Astrocyte (in vitro differentiated cells and primary cell): ENCODE data around the gene FAM81A.

Experiments
- CTCF ChIP-seq: IDR thresholded peaks from 2 replicates; pipeline ENCODE4 v1.5.1; 2011; ENCODE audit warnings: low read depth, mild to moderate bottlenecking, inconsistent platforms, low read length, moderate library complexity; ENCODE audit not compliant: insufficient read depth
- EZH2 ChIP-seq: IDR thresholded peaks from 2 replicates; pipeline ENCODE4 v1.6.1; 2012; ENCODE audit warnings: mild to moderate bottlenecking, low read length, inconsistent platforms; ENCODE audit not compliant: insufficient read depth

- TF ChIP-seq CTCF (no peak), EZH2 (no peak)
Observed at GRCh38 chr15:59550530-59550929, 112.5 kb downstream of the FAM81A start.
